ENCODE measurements around the gene VSX2.

The VSX2 gene

DNA sequence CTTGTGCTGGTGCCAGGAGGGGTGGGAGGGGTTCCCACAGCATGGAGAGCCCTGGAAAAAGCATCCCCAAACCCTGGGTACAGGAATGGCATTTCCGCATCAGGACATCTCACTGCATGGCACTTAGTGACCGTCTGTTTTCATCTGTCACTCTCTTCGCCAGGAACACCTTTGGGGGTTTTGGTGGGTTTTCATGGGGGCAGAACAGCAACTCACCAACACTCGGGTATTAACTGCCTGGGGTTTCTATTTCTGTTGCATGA lies 3.5 kb downstream of the VSX2 start:
- peaks cover 66 to 83% of the 10 kb centered on the region in 2 donors for H3K27me3 ChIP-seq (ENCODE audit: control insufficient read depth in 2 of 2, insufficient read depth in 2 of 2, low read length in 2 of 2)
- no peak overlapping the region for H3K9ac ChIP-seq (ENCODE audit: low read depth in 1 of 2, low read length in 2 of 2)
- H3K36me3 ChIP-seq (ENCODE audit: control insufficient read depth in 2 of 2, insufficient read depth in 2 of 2, low read length in 2 of 2), result no peaks in the 10 kb centered on the region
- peaks cover 3 to 12% of the 10 kb centered on the region in 2 donors for H3K4me1 ChIP-seq (ENCODE audit: control insufficient read depth in 2 of 2, insufficient read depth in 2 of 2, low read length in 2 of 2)
- H3K9me3 ChIP-seq (ENCODE audit: control insufficient read depth in 2 of 2, low read length in 2 of 2), result no peaks in the 10 kb centered on the region
- H3K27ac ChIP-seq (ENCODE audit: low read depth in 2 of 2, low read length in 2 of 2), result no peak overlapping the region
- H3K4me3 ChIP-seq (ENCODE audit: low read length in 2 of 2), result no peak overlapping the region

DNA sequence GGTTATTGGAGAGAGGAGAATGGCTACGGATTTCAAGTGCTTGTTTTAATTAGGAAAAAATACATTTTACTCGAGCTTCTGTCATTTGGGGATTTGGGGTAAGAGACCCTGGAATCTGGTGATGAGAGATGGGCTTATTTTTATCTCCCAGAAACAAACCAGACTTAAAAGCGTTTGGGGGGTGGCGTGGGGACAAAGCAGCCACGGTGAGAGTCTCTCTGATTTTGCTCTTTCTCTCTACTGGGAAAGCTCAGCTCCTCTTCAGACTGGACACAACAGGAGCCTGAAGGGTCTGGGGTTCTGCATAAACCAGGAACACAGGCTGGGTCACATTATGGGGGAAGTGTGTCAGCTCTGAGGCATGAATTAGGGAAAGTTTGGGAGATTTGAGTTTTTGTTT lies 3.8 kb downstream of the VSX2 start:
- H3K9me3 ChIP-seq (ENCODE audit: control insufficient read depth in 2 of 2, low read length in 2 of 2), result no peaks in the 10 kb centered on the region
- H3K27ac ChIP-seq (ENCODE audit: low read depth in 2 of 2, low read length in 2 of 2), result no peak overlapping the region
- H3K4me1 ChIP-seq (ENCODE audit: control insufficient read depth in 2 of 2, insufficient read depth in 2 of 2, low read length in 2 of 2), result peaks cover 3 to 12% of the 10 kb centered on the region in 2 donors
- H3K9ac ChIP-seq (ENCODE audit: low read depth in 1 of 2, low read length in 2 of 2), result no peak overlapping the region
- H3K36me3 ChIP-seq (ENCODE audit: control insufficient read depth in 2 of 2, insufficient read depth in 2 of 2, low read length in 2 of 2), result no peaks in the 10 kb centered on the region
- H3K27me3 ChIP-seq (ENCODE audit: control insufficient read depth in 2 of 2, insufficient read depth in 2 of 2, low read length in 2 of 2), result peaks cover 65 to 82% of the 10 kb centered on the region in 2 donors
- no peak overlapping the region for H3K4me3 ChIP-seq (ENCODE audit: low read length in 2 of 2)

DNA sequence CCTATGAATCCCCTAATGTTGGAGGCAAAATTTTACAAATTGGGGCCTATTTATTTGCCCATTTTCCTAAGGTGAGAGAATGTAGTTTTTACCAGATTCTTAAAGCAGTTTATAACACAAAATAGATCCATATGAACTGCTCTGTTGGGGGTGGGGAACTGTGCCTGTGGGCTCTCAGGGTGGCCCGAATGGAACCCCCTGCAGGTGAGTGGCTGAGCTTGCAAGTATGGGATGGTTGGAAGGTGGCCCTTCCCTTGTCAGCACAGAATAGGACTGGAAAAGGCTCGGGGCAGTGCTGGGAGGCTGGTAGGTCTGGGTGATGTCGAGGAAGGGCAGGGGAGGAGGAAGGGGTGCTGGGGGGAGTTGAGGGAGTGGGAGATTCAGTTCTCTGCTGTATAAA lies 4.9 kb downstream of the VSX2 start:
- Histone ChIP-seq H3K9me3 (ENCODE audit: control insufficient read depth in 2 of 2, low read length in 2 of 2) (no peaks in the 10 kb centered on the region), H3K4me1 (ENCODE audit: control insufficient read depth in 2 of 2, insufficient read depth in 2 of 2, low read length in 2 of 2) (peaks cover 3 to 12% of the 10 kb centered on the region in 2 donors), H3K9ac (ENCODE audit: low read depth in 1 of 2, low read length in 2 of 2) (no peak overlapping the region), H3K27ac (ENCODE audit: low read depth in 2 of 2, low read length in 2 of 2) (no peak overlapping the region), H3K36me3 (ENCODE audit: control insufficient read depth in 2 of 2, insufficient read depth in 2 of 2, low read length in 2 of 2) (no peaks in the 10 kb centered on the region), H3K4me3 (ENCODE audit: low read length in 2 of 2) (no peak overlapping the region), H3K27me3 (ENCODE audit: control insufficient read depth in 2 of 2, insufficient read depth in 2 of 2, low read length in 2 of 2) (peaks cover 61 to 72% of the 10 kb centered on the region in 2 donors)

DNA sequence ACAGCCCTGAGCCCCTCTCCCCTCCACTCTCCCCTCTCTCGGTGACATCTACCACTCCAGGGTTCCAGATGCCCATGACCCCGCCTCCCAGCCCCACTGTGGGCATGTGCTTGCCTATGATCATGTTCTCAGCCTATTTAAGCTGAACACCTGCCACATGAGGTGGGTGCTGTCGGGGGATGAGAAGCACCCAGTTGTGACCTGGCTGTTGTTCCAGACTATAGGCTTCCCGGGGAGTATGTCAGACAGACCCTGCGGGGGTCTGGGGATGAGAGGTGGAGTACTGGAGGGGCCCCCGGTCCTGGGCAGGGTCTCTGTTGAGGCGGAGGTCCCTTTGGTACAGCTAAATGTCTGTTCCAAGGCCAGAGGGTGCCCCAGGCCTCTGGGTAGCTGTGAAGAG lies 6.0 kb downstream of the VSX2 start:
- no peak overlapping the region for H3K4me3 ChIP-seq (ENCODE audit: low read length in 2 of 2)
- H3K36me3 ChIP-seq (ENCODE audit: control insufficient read depth in 2 of 2, insufficient read depth in 2 of 2, low read length in 2 of 2), result no peaks in the 10 kb centered on the region
- H3K4me1 ChIP-seq (ENCODE audit: control insufficient read depth in 2 of 2, insufficient read depth in 2 of 2, low read length in 2 of 2), result peaks cover 3 to 9% of the 10 kb centered on the region in 2 donors
- no peaks in the 10 kb centered on the region for H3K9me3 ChIP-seq (ENCODE audit: control insufficient read depth in 2 of 2, low read length in 2 of 2)
- H3K27ac ChIP-seq (ENCODE audit: low read depth in 2 of 2, low read length in 2 of 2), result no peak overlapping the region
- H3K9ac ChIP-seq (ENCODE audit: low read depth in 1 of 2, low read length in 2 of 2), result no peak overlapping the region
- peaks cover 56 to 61% of the 10 kb centered on the region in 2 donors for H3K27me3 ChIP-seq (ENCODE audit: control insufficient read depth in 2 of 2, insufficient read depth in 2 of 2, low read length in 2 of 2)

DNA sequence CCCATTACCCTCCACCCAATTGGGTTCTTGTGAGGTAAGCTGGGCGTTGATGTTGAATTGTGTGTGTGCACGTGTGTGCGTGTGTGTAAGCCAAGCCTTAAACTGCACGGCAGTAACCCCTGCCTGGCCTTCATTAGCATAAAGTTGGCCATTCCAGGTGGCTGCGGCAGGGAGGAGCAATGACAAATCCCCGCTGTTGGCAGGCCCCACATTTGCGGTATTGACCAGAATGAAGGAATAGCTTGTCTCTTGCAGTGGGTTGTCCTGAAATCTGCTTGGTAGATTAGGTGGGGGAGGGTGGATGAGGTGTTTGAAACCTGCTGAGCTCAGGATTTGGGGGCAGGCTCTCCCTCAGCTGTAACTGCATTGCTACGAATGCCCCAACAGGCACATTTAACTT lies 7.3 kb downstream of the VSX2 start:
- Histone ChIP-seq H3K9me3 (ENCODE audit: control insufficient read depth in 2 of 2, low read length in 2 of 2) (no peaks in the 10 kb centered on the region), H3K27me3 (ENCODE audit: control insufficient read depth in 2 of 2, insufficient read depth in 2 of 2, low read length in 2 of 2) (peaks cover 47 to 48% of the 10 kb centered on the region in 2 donors), H3K27ac (ENCODE audit: low read depth in 2 of 2, low read length in 2 of 2) (no peak overlapping the region), H3K9ac (ENCODE audit: low read depth in 1 of 2, low read length in 2 of 2) (no peak overlapping the region), H3K36me3 (ENCODE audit: control insufficient read depth in 2 of 2, insufficient read depth in 2 of 2, low read length in 2 of 2) (no peaks in the 10 kb centered on the region), H3K4me1 (ENCODE audit: control insufficient read depth in 2 of 2, insufficient read depth in 2 of 2, low read length in 2 of 2) (peaks cover 0 to 2% of the 10 kb centered on the region in 2 donors), H3K4me3 (ENCODE audit: low read length in 2 of 2) (no peak overlapping the region)

DNA sequence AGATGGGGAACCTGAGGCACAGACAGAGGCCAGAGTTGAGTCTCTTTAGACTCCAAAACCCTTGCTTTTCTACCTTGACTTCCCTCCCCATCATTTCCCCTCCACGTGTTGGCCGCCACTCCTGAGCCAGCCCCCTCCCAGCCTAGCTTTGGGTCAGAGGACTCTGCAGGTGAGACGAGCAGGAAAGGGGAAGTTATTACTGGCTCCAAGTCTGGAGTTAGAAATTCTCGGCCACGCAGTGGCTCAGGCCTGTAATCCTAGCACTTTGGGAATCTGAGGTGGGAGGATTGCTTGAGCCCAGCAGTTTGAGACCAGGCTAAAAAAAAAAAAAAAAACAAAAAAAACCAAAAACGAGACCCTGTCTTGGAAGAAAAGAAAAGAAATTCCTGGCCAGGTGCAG lies 8.8 kb downstream of the VSX2 start:
- H3K9ac ChIP-seq (ENCODE audit: low read depth in 1 of 2, low read length in 2 of 2), result no peak overlapping the region
- H3K36me3 ChIP-seq (ENCODE audit: control insufficient read depth in 2 of 2, insufficient read depth in 2 of 2, low read length in 2 of 2), result no peaks in the 10 kb centered on the region
- no peaks in the 10 kb centered on the region for H3K9me3 ChIP-seq (ENCODE audit: control insufficient read depth in 2 of 2, low read length in 2 of 2)
- no peak overlapping the region for H3K4me3 ChIP-seq (ENCODE audit: low read length in 2 of 2)
- H3K27ac ChIP-seq (ENCODE audit: low read depth in 2 of 2, low read length in 2 of 2), result no peak overlapping the region
- no peaks in the 10 kb centered on the region for H3K4me1 ChIP-seq (ENCODE audit: control insufficient read depth in 2 of 2, insufficient read depth in 2 of 2, low read length in 2 of 2)
- H3K27me3 ChIP-seq (ENCODE audit: control insufficient read depth in 2 of 2, insufficient read depth in 2 of 2, low read length in 2 of 2), result peaks cover 34% of the 10 kb centered on the region in 2 donors

DNA sequence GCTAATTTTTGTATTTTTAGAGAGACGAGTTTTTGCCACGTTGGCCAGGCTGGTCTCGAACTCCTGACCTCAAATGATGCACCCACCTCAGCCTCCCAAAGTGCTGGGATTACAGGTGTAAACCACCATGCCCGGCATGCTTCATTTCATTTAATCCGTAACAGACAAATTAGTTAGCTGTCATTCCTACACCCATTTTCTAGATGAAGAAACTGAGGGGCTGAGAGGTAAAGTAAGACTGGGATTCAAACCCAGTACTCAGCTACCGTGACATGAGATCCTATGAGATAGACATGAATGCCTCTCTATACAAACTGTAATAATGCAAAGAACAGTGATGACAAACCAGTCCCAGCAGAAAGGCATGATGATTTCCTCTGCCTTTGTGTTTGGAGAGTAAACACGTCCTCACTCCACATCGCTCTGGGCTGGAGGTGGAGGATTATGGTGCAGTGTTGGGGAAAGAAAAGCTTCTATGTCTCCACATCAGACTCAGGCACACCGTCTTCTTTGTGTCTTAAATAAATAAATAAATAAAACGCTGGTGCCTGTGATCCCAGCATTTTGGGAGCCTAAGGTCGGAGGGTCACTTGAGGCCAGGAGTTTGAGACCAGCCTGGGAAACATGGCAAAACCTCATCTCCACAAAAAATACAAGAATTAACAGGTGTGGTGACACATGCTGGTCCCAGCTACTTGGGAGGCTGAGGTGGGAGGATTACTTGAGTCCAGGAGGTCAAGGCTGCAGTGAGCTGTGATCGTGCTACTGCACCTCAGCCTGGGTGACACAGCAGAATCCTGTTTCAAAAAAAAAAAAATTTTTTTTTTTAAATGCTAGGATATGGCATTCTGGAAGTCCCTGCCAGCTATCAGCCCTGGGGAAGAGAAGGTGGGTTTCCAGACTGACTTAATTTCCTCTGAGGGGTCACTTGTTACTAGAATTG lies 10.5 kb downstream of the VSX2 start:
- no peaks in the 10 kb centered on the region for H3K4me1 ChIP-seq (ENCODE audit: control insufficient read depth in 2 of 2, insufficient read depth in 2 of 2, low read length in 2 of 2)
- H3K27me3 ChIP-seq (ENCODE audit: control insufficient read depth in 2 of 2, insufficient read depth in 2 of 2, low read length in 2 of 2), result peaks cover 21 to 23% of the 10 kb centered on the region in 2 donors
- no peak overlapping the region for H3K27ac ChIP-seq (ENCODE audit: low read depth in 2 of 2, low read length in 2 of 2)
- H3K36me3 ChIP-seq (ENCODE audit: control insufficient read depth in 2 of 2, insufficient read depth in 2 of 2, low read length in 2 of 2), result no peaks in the 10 kb centered on the region
- no peak overlapping the region for H3K9ac ChIP-seq (ENCODE audit: low read depth in 1 of 2, low read length in 2 of 2)
- H3K4me3 ChIP-seq (ENCODE audit: low read length in 2 of 2), result no peak overlapping the region
- no peaks in the 10 kb centered on the region for H3K9me3 ChIP-seq (ENCODE audit: control insufficient read depth in 2 of 2, low read length in 2 of 2)

DNA sequence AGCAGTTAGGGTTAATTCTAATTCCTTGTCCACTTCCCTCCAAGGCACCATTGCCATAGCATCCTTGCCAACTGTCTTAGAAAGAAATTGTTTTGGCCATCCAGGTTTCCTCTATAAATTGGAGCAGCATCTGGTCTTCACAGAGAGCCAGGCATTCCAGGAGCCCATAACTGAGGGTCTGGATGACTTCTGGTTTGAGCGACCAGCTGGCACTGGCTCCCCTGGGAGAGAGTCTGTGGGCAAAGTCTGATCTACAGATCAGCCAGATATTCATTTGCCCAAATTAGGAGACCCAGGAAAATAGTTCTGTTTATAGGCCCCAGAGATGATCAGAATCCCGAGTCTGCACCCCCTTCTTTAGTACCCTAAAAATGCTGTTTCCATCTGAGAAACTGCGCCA lies 16.0 kb downstream of the VSX2 start:
- Histone ChIP-seq H3K36me3 (ENCODE audit: control insufficient read depth in 2 of 2, insufficient read depth in 2 of 2, low read length in 2 of 2) (no peaks in the 10 kb centered on the region), H3K4me1 (ENCODE audit: control insufficient read depth in 2 of 2, insufficient read depth in 2 of 2, low read length in 2 of 2) (peaks cover 6 to 7% of the 10 kb centered on the region in 2 donors), H3K27ac (ENCODE audit: low read depth in 2 of 2, low read length in 2 of 2) (no peak overlapping the region), H3K9me3 (ENCODE audit: control insufficient read depth in 2 of 2, low read length in 2 of 2) (no peaks in the 10 kb centered on the region), H3K27me3 (ENCODE audit: control insufficient read depth in 2 of 2, insufficient read depth in 2 of 2, low read length in 2 of 2) (peaks cover 10 to 14% of the 10 kb centered on the region in 2 donors), H3K9ac (ENCODE audit: low read depth in 1 of 2, low read length in 2 of 2) (no peak overlapping the region), H3K4me3 (ENCODE audit: low read length in 2 of 2) (no peak overlapping the region)

DNA sequence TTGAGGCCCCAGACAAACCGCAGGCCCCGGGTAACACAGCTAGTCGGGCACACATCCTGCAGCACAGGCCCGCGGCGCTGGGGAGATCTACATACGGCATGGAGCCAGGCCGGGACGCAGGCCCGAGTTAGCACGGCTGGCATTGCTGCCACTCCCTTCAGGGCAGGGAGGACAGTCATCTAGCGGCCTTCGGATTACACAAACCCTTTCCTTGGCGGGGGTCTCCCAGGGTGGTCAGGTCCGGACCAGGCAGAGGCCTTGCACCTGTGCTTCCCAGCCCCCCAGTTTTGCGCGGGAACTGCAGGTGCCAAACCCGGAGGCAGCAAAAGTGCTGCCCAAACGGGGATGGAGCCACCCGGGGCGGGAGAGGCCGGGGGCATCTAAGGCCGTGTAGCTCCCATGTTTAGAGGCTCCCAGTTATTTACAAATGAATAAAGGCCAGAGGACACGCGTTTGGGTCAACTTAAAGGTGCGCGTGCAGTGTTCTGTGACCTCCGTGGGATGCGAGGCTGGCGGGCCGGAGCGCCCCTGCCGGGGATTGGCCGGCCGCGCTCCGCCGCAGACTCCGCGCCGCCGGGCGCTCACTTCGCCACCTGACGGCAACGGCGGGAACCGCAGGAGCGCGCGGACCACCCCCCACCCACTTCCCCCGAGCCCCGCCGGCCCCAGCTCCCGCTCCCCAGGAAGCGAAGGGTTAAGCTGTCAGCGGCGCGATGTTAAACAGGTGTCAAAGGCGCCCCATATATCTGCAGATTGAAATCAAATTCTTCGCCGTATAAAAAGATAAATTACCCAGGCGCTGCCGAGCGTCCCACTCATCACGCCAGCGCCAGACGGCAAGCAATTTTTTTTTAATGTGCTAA lies 18.1 kb downstream of the VSX2 start:
- H3K36me3 ChIP-seq (ENCODE audit: control insufficient read depth in 2 of 2, insufficient read depth in 2 of 2, low read length in 2 of 2), result no peaks in the 10 kb centered on the region
- H3K27ac ChIP-seq (ENCODE audit: low read depth in 2 of 2, low read length in 2 of 2), result no peak overlapping the region
- peaks cover 6 to 7% of the 10 kb centered on the region in 2 donors for H3K4me1 ChIP-seq (ENCODE audit: control insufficient read depth in 2 of 2, insufficient read depth in 2 of 2, low read length in 2 of 2)
- H3K4me3 ChIP-seq (ENCODE audit: low read length in 2 of 2), result peak overlapping the region; percentile 55 to 70
- H3K27me3 ChIP-seq (ENCODE audit: control insufficient read depth in 2 of 2, insufficient read depth in 2 of 2, low read length in 2 of 2), result peaks cover 10 to 11% of the 10 kb centered on the region in 2 donors
- no peaks in the 10 kb centered on the region for H3K9me3 ChIP-seq (ENCODE audit: control insufficient read depth in 2 of 2, low read length in 2 of 2)
- peak overlapping the region in 1 of 2 donors; percentile 21 for H3K9ac ChIP-seq (ENCODE audit: low read depth in 1 of 2, low read length in 2 of 2)
